AG09309 (cell line): ENCODE measurements around the gene SPATA9.

Source experiments
- DNase-seq: peaks from one replicate; pipeline ENCODE4 v3.0.0-alpha.2; 2010; ENCODE audit warnings: low read depth
- H3K4me3 ChIP-seq: 2 replicates; pipeline ENCODE4 v1.5.1; 2011; ENCODE audit warnings: mild to moderate bottlenecking, low read depth, low read length, moderate library complexity; ENCODE audit not compliant: control insufficient read depth
- CTCF ChIP-seq: IDR thresholded peaks from 2 replicates; pipeline ENCODE4 v1.5.1; 2011; ENCODE audit warnings: mild to moderate bottlenecking, low read depth, low read length, inconsistent platforms; ENCODE audit not compliant: insufficient read depth, control insufficient read depth; ENCODE audit errors: missing control alignments

The SPATA9 gene

GRCh38 chr5:95631991-95632675 is 50.7 kb downstream of the SPATA9 start:
- no peak for DNase-seq
- no peak for TF ChIP-seq CTCF
- H3K4me3 ChIP-seq: no peak overlapping the region

- DNase-seq: peak; percentile 77
- H3K4me3 ChIP-seq: no peak overlapping the region
- TF ChIP-seq CTCF: no peak
These were observed 51.4 kb downstream of the SPATA9 start for GRCh38 chr5:95631255-95631958.

- no peak overlapping the region for H3K4me3 ChIP-seq
- TF ChIP-seq CTCF: no peak
- no peak for DNase-seq
These were observed 52.3 kb downstream of the SPATA9 start for GRCh38 chr5:95630394-95630917.

- H3K4me3 ChIP-seq: no peak overlapping the region
- no peak for TF ChIP-seq CTCF
- DNase-seq: no peak
These were observed 53.9 kb downstream of the SPATA9 start for GRCh38 chr5:95628933-95629332.

- no peak for DNase-seq
- H3K4me3 ChIP-seq: no peak overlapping the region
- TF ChIP-seq CTCF: no peak
These were observed 54.6 kb downstream of the SPATA9 start for GRCh38 chr5:95627971-95628810.

GRCh38 chr5:95626701-95627100 is 56.1 kb downstream of the SPATA9 start:
- no peak overlapping the region for H3K4me3 ChIP-seq
- TF ChIP-seq CTCF: no peak
- no peak for DNase-seq
